CD4-positive, alpha-beta T cell treated with Interleukin-6 at 100 ng/mL for 8 hours (primary cell): ENCODE results near the gene CENPK.
"Not testable (repeated sequence)": the region's sequence is repeated elsewhere in the genome, so short reads cannot be mapped to it uniquely, and the experiment has no call there.

Experiments used
- DNase-seq: peaks from one replicate; pipeline ENCODE4 v3.0.0-alpha.2; 2020; ENCODE audit warnings: mixed read lengths, low spot score

CENPK gene, protein sequence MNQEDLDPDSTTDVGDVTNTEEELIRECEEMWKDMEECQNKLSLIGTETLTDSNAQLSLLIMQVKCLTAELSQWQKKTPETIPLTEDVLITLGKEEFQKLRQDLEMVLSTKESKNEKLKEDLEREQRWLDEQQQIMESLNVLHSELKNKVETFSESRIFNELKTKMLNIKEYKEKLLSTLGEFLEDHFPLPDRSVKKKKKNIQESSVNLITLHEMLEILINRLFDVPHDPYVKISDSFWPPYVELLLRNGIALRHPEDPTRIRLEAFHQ

DNA sequence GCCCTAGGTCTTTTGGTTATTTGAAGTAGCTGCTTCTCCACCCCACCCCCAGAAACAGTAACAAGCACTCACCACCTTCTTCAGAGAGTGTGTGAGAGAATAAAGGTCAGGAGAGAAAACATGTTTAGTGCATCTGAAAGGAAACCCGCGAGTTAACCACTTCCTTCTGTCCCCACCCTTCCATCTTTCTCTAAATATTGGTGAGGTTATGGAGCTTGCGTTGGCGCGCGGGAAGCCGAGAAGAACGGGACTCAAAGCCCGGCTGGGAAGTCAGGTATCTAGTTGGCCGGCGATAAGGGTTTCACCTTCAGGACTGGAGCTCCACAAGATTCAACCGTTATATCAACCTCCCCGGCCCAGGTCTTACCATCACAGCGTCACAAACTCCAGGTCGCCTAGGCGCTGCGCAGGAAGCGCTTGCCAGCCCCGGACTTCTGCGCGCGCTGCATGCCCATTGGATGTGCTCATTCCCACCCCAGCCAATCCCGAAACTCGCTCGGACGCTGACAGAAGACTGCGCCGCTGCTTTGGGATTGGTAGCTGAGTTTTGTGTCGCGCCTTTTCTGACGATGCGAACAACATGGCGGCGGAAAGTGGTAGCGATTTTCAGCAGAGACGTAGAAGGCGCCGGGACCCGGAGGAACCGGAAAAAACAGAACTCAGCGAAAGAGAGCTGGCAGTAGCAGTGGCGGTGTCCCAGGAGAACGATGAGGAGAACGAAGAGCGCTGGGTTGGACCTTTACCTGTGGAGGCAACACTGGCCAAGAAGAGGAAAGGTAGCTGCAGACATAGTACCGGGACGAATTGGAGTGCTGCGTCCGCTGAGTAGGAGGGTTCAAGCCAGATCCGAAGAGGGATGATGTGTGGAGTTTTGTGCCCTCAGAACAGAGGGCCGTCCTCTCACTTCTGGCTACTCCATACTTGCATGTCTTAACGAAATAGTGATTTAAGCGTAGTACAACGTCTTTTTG, at the start of gene CENPK, which contains the start of gene PPWD1:
TSS of gene CENPK (minus strand) at position 438 of the 971 bp plus-strand sequence. CDS start 8,261 bp downstream, outside the sequence.
TSS of gene PPWD1 (plus strand) at position 566 of the 971 bp plus-strand sequence. CDS start at position 581, 15 bp downstream.
- DNase-seq: peak; percentile 92

DNA sequence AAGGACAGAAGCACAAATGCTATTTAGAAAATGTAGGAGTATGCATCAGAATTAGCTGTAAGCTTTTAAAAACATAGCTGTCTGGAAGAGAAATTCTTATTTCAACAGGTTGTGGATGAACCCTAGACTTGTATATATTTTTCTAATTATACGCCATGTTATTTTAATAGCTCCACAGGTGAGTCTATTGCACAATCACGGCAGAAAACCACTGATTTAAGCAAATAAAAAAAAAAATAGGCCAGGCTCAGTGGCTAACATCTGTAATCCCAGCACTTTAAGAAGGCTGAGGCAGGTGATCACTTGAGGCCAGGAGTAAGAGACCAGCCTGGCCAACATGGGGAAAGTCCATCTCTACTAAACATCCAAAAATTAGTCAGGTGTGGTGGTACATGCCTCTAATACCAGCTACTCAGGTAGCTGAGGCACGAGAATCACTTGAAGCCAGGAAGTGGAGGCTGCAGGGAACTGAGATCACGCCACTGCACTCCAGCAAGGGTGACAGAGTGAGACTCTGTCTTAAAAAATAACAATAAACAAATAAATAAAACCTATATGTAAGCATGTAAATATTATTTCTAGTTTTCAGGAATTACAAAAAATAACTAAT, 49.4 kb upstream of the CENPK start:
- no peak for DNase-seq

DNA sequence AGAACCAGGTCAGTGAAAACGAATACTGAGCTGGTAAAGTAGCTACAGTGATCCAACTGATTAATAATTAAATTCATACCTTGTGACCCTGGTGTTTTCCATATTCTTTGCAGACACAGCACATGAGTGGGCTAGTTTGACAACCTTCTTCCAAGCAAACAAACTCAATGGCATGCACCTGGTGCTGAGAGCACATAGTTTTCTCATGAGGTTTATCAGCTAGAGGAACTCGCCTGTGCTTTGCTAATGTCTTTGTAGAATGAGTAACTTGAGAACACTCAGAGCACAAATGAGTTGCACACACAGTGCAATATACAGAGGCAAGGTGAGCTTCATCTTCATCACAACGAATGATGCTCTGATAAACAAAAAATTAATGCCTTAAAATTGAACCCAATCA, 48.6 kb upstream of the CENPK start:
- DNase-seq: no peak

DNA sequence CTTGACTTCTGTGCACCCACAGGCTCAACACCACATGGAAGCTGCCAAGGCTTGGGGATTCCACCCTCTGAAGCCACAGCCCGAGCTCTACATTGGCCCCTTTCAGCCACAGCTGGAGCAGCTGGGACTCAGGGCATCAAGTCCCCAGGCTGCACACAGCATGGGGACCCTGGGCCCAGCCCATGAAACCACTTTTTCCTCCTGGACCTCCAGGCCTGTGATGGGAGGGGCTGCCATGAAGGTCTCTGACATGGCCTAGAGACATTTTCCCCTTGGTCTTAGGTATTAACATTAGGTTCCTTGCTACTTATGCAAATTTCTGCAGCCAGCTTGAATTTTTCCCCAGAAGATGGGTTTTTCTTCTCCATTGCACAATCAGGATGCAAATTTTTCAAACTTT, 38.8 kb upstream of the CENPK start:
- DNase-seq: not testable (repeated sequence)

DNA sequence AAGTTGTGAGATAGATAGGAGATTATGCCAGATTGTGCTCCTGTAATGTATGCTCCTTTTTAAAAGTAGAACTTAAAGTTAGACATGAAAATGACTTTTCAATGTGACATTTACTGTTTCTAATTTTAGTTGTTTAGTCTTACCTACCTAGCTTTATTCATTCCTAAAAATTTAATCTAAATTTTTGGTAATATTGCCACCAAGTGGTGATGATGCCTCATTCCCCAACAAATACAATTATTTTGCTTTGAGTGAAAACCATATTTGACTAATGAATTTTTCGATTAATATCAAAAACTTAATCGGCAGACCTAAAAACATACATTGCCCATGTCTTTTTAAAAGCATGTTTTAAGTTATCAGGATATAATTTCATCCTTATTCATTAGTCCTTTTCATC, 25.7 kb upstream of the CENPK start:
- no peak for DNase-seq

DNA sequence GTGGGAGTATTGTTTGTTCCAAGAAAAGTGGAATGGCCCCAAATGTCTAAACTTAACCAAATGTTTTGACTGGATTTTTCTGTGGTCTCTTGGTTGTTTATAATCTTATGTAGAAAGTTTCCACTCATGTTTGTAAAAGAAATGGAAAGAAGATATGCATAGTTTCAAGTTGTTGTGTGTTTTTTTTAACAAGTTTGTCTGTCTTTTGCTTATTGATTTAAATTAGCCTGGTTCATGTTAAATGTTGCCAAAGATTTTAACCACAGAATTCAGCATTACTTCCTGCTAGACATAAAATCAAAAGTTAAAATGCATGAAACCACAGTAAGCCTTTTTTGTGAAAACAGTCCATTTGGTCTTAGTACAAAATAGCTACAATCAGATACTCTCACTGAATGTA, 14.2 kb upstream of the CENPK start:
- DNase-seq: no peak

DNA sequence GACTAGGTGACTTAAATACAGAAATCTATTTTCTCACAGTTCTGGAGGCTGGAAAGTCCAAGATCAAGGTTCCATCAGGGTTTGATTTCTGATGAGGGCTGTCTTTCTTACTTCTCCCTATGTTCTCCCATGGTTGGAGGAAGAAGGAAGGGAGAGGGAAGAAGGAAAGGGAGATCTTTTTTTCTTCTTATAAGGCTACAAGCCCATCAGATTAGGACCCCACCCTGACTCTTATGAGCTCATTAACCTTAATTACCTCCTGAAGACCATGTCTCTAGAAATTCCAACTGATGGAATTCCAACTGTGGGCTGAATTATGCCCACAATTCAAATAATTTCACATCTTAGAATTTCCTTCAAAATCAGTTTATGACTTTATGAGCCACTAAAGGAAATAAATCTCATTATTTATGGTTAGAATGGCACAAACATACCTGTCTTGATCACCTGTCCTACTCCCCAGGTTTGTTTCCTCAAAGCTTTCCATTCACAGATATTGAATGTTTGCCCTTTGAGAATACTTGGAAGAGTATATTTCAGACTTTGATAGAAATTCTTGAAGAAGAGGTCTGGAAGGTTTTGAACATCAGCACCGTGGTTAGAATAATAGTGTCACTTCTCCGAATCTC, 7.7 kb upstream of the CENPK start:
- no peak for DNase-seq

DNA sequence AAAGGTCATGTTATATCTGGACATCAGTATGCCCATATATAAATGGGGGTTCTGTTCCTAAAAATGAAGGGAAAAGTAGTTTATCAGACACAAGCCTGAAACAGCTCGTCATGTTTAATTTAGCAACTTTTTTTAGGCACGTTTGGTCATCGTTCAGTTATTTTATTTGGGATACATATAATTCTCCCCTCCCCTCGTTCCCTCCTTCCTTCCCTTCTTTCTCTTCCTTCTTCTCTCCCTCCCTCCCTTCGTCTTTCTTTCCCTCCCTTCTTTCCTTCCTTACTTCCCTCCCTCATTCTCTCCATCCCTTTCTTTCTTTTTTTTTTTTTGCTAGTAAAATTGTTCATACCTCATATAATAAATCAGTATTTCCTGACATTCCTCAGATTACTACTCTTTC, 3.5 kb upstream of the CENPK start:
- no peak for DNase-seq

DNA sequence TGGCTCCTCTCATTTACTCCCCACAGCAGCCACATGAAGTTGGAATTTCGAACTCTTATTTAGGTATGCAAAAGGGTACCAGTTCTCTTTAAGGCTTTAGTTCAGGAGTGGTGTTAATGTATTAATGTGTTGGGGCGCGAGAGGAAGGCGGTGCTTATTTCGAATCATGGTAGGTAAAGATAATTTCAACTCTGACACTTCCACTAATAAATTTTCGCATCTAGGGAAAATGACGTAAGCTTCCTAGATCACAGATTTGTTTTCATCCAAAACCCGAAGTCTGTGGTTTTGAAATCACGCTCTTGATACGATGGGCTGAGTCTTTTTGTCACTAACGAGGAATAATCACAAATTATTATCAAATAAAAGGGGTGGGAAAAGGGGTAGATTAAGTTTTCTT, 809 bp upstream of the CENPK start:
- DNase-seq: no peak

DNA sequence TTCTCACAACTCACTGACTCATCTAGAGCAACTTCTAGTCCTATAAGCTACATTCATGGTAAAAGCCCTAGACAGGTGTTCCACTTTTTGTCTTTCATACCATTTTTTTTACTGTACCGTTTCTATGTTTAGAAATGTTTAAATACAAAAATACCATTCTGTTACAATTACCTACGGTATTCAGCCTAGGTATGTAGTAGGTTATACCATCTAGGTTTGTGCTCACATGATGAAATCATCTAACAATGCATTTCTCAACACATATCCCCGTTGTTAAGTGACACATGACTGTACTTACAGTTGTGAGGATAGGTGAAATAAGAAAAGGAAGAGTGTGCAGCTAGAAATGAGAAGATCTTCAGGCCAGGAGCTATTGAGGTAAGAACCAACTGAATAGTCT, 6.2 kb downstream of the CENPK start:
- DNase-seq: no peak

DNA sequence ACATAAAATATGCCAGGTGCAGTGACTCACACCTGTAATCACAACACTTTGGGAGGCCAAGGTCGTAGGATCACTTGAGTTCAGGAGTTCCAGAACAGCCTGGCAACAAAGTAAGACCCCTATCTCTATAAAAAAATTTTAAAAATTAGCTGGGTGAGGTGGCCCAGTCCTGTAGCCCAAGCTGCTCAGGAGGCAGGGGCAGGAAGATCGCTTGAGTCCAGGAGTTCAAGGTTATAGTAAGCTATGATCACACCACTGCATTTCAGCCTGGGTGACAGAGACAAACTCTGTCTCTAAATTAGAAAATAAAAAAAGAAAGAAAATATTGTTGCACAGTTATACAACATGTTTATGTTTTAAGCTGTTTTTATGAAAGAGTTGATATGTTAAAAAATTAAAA, 6.8 kb downstream of the CENPK start:
- no peak for DNase-seq

DNA sequence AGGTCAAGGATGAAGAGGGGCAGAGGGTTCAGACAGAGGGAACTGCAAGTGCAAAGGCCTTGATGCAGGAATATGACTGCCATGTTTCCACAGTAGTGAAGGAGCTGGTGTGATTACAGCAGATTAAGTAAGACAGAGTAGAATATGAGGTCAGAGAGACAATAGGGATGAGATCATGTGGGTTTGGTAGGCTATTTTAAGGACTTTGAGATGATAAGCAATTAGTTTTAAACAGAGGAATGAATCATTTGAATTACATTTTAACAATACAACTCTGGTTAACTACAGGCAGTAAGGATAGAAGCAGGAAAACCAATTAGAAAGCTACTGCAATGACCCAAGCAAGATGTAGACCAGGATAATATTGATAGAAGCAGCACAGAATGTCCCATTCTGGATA, 7.7 kb downstream of the CENPK start:
- DNase-seq: no peak

DNA sequence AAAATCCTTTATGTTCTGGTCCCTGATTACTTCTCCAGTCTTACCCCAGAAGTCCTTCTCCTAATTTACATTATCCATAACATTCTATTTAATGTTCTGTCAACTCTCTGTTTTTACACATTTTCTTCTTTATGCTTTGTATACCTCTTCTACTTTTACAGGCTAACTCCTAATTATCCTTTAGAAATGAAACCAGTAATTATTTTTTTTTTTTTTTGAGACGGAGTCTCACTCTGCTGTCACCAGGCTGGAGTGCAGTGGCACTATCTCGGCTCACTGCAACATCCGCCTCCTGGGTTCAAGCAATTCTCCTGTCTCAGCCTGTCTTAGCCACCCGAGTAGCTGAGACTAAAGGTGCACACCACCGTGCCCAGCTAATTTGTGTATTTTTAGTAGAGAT, 9.0 kb downstream of the CENPK start:
- no peak for DNase-seq

DNA sequence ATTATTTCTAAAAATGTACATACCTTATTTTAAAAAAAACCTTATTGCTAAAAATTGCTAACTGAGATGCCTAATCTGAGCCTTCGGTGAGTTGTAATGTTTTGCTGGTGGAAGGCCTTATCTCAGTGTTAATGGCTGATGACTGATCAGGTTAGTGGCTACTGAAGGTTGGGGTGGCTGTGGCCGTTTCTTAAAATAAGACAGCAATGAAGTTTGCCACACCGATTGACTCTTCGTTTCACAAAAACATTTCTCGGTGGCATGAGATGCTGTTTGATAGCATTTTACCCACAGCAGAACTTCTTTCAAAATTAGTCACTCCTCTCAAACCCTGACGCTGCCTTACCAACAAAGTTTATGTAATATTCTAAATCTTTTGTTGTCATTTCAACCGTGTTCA, 14.7 kb downstream of the CENPK start:
- no peak for DNase-seq

DNA sequence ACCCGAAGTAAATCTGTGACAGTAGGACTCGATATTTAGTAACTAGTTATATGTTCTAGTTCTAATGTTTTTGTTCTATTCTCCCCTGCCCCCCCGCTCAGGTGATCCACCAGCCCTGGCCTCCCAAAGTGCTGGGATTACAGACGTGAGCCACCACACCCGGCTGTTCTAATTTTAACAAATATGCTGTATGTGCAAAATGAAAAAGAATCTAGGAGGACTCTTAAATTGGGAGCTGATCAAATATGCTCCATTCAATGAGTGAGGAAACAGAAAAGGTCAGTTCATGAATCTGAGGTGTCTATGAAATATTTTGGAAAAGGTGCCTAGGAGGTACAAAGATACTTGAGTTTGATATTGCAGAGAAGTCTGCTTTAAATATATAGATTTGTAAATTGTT, 16.8 kb downstream of the CENPK start:
- no peak for DNase-seq

DNA sequence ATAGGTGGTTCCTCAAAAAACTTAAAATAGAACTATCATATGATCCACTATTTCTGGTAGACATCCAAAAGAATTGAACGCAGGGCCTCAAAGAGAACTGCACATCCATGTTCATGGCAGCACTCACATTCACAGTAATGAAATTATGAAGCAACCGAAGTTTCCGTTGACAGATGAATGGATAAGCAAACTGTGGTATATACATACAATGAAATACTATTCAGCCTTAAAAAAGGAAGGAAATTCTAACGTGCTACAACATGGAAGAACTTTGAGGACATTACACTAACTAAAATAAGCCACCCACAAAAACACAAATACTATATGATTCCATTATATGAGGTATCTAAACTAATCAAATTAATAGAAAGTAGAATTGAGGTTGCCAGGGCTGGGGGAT, 18.5 kb downstream of the CENPK start:
- no peak for DNase-seq

DNA sequence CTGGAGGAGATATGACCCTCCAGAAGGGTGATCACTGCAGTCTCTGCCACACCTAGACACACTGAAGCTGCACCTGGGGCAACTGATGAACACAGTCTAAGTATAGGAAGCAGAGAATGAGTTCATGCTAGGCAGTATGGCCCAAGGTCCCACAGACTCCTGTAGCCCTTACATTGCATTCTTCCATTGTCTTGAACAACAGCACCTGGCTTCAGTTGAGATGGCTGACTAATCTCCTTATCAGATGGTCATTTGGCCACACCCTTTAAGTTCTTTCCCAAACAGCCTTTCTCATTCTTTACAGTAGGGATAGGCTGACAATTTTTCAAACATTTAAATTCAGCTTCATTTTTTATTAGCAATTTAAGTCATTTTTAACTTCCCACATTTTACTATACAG, 23.1 kb downstream of the CENPK start:
- no peak for DNase-seq

DNA sequence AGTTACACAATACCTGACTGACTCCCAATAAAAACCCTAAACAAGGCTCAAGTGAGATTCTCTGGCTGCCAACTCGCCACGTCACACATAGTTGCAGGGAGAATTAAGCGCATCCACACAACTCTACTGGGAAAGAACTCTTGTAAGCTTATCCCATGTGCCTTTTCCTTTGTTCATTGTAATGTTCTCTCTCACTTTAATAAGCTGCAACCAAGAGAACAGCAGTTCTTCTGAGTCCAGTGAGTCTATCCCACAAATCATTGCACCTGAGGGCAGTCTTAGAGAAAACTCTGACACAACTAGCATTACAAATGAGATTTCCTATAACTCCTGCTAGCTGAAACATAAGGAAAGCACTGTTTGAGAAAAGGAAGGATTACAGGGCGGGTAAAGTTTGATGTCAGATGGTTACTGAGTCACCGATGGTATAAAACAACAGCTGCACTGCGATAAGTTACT, 27.4 kb downstream of the CENPK start:
- DNase-seq: no peak

DNA sequence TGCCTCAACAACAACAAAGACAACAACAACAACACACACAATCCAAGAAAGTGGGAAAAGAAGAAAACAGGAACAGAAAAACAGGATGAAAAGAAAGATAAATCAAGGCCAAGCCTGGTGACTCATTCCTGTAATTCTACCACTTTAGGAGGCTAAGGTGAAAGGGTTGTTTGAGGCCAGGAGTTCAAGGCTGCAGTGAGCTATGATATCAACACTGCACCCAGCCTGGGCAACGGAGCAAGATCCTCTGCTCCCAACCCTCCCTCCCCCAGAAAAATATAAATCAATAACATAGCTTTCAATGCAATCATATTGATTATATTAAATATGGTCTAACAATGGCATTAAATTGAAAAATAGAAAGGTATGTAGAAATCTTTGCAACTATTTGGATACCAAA, 32.1 kb downstream of the CENPK start:
- no peak for DNase-seq

DNA sequence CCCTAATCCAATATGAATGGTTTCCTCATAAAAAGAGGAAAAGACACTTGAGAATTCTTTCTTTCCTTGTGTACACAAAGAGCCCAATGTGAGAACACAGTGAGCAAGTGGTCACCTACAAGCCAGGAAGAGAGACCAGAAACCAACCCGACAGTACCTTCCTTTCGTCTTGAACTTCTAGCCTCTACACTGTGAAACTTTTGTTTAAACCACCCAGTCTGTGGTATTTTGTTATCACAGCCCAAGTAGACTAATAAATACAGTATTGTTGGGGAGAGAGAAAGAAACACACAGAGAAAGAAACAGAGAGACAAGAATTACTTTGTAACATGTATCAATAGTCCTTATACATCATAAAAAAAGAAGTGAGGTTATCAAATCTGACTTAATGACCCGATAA, 37.2 kb downstream of the CENPK start:
- DNase-seq: no peak

DNA sequence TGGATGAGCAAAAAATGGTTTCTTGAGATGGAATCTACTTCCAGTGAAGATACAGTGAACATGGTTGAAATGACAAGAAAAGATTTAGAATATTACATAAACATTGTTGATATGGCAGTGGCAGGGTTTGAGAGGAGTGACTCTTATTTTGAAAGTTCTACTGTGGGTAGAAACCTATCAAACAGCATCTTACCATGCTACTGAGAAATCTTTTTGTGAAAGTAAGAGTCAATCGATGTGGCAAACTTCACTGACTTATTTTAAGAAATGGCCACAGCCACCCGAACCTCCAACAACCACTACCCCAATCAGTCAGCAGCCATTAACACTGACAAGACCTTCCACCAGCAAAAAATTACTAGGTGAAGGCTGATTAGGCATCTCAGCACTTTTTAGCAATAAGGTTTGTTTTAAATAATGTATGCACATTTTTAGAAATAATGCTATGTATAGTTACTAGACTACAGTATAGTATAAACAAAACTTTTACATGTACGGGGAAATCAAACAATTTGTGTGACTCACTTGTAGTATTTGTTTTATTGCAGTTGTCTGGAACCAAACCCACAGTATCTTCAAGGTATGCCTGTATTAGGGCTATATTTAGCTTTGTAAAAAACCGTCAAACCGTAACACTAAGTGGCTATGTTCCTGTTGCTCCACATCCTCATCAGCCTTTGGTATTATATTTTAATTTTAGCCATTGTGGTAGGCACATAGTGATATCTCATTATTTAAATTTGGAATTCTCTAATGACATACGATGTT, 50.6 kb downstream of the CENPK start:
- no peak for DNase-seq
